Mucosa of descending colon (tissue), 3 donors: Measurements from ENCODE around the gene IL36G. TPM values are rescaled to one million over a fixed set of nuclear protein-coding genes. Genes with fewer than 3 reads are reported as not detected.

Source experiments
- ATAC-seq: fragments of 200-7000 bp; cut with Tn5 transposase; one replicate; pipeline ENCODE4 v1.9.1; 2020; ENCODE audit warnings: mild to moderate bottlenecking, moderate library complexity
- DNase-seq, 3 donors: peaks; one replicate each; pipeline ENCODE4 v3.0.0-alpha.2; 2020
- H3K36me3 ChIP-seq: fragments of 200-600 bp; one replicate; pipeline ENCODE4 v1.8.0; 2021; ENCODE audit warnings: low read depth, mild to moderate bottlenecking
- H3K4me1 ChIP-seq: fragments of 200-600 bp; one replicate; pipeline ENCODE4 v1.8.0; 2021; ENCODE audit warnings: low read depth, mild to moderate bottlenecking
- H3K4me3 ChIP-seq: fragments of 200-600 bp; one replicate; pipeline ENCODE4 v1.8.0; 2021; ENCODE audit warnings: mild to moderate bottlenecking
- H3K9me3 ChIP-seq: fragments of 200-600 bp; one replicate; pipeline ENCODE4 v1.8.0; 2021; ENCODE audit warnings: mild to moderate bottlenecking
- intact Hi-C, 2 donors: fragments of 100-400 bp; cut with DNase I in 1 of 2; cut with micrococcal nuclease in 1 of 2; formaldehyde crosslinking; loops; one replicate each; pipeline versions ENCODE4 v1.11.0 to v1.11.1; 2022; cut with DNase I, micrococcal nuclease
- total RNA-seq, 3 donors: library from RNA; stranded (reverse); fragmentation: NEBNext Ultra II Directional in 2 of 3; extraction: Animal tissue kit (Norgen Biotek cat#: 25700) in 2 of 3; gene quantifications; one replicate each; pipeline versions ENCODE4 v1.2.1 to v1.2.4, GENCODE V29; 2021 to 2023
- TF ChIP-seq, protein P1 (sequence below): fragments of 200-600 bp; IDR thresholded peaks from one replicate; pipeline ENCODE4 v1.8.0; 2022; ENCODE audit warnings: antibody characterized with exemption, mild to moderate bottlenecking
- donor health status: DM: no; HTN: no; CAD: no; lungs with moderate emphysema.
- donor health status: DM: no; HTN: no; CAD: no.
- donor health status: DM: no; HTN: yes; CAD: no.

Gene IL36G
- total RNA-seq, 3 donors from 2014 or later, result not detected

DNA sequence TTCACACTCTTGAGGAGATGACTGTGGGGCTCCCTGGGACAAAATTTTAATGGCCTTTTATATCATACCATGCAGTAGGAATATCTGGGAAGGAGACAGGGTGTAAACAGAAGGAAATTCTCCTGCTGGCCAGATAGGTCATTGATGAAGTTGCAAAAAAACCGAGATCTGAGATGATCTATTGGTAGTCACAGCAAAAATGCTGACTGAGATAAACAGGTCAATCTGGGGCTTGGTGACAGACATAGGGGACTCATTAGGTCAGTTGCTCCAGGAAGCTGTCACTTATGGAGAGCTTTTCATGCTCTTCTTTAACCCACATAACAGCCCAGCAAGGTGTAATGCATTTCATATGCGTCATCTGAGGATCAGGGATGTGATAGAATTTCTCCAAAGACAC is 24.9 kb downstream of the IL36G start:
- H3K4me1 ChIP-seq, result no peaks in the 10 kb centered on the region
- peaks cover 13% of the 10 kb centered on the region for H3K9me3 ChIP-seq
- H3K4me3 ChIP-seq, result no peak overlapping the region
- TF ChIP-seq, protein P1, sequence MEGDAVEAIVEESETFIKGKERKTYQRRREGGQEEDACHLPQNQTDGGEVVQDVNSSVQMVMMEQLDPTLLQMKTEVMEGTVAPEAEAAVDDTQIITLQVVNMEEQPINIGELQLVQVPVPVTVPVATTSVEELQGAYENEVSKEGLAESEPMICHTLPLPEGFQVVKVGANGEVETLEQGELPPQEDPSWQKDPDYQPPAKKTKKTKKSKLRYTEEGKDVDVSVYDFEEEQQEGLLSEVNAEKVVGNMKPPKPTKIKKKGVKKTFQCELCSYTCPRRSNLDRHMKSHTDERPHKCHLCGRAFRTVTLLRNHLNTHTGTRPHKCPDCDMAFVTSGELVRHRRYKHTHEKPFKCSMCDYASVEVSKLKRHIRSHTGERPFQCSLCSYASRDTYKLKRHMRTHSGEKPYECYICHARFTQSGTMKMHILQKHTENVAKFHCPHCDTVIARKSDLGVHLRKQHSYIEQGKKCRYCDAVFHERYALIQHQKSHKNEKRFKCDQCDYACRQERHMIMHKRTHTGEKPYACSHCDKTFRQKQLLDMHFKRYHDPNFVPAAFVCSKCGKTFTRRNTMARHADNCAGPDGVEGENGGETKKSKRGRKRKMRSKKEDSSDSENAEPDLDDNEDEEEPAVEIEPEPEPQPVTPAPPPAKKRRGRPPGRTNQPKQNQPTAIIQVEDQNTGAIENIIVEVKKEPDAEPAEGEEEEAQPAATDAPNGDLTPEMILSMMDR, result no peak
- no peak for ATAC-seq
- no peak for DNase-seq
- intact Hi-C loops, result no loop called here
- no peaks in the 10 kb centered on the region for H3K36me3 ChIP-seq

DNA sequence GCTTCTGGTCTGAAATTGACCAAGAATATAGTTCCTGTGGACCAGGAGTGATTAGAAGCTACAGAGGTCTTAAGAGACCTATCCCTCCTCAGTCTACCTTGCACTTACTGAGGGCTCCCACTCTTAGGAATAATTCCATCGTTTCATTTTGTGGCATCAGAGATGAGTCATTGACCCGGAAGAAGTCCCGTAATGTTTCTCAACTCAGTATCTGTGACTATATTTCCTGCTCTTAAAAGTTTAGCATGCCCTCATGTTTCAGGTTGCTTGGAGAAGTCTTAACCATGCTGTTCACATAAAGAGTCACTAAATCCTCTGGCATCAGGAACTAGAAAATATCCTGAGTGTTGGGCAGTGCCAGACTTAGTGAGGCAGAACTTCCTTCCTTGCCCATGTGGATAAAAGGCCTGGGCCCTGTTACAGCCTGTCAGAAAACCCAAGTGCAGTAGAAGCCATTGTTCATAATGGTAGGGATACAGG is 27.3 kb downstream of the IL36G start, which contains the start of gene IL36A:
Gene IL36A, plus strand, starts transcription at position 430 of the 480 bp plus-strand sequence. CDS start 413 bp downstream, outside the sequence.
- no peak for ATAC-seq
- no peaks in the 10 kb centered on the region for H3K4me1 ChIP-seq
- TF ChIP-seq, protein P1, result no peak
- intact Hi-C loops, result no loop called here
- H3K9me3 ChIP-seq, result peaks cover 10% of the 10 kb centered on the region
- no peak for DNase-seq
- H3K4me3 ChIP-seq, result no peak within 1 kb of the TSS
- H3K36me3 ChIP-seq, result no peaks in the 10 kb centered on the region

DNA sequence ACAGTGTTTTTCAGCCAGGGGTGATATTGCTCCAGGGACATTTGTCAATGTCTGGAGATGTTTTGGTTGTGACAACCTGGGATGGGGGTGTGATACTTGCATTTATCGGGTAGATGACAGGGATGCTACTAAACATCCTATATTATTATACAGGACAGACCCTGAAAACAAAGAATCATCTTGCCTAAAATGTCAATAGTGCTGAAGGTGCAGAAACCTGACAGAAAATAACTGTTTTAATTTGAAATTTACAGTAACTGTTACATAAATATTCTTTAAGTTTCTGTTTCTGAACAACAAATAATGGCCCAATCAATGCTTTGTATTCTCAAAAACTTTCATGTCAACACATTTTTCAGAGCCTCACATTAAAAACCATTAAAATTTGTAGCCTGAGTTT is 29.4 kb downstream of the IL36G start:
- TF ChIP-seq, protein P1, result no peak
- DNase-seq (no peak), ATAC-seq (no peak)
- Histone ChIP-seq H3K36me3 (no peaks in the 10 kb centered on the region), H3K4me1 (no peaks in the 10 kb centered on the region), H3K4me3 (no peak overlapping the region), H3K9me3 (no peaks in the 10 kb centered on the region)
- intact Hi-C loops, result no loop called here

DNA sequence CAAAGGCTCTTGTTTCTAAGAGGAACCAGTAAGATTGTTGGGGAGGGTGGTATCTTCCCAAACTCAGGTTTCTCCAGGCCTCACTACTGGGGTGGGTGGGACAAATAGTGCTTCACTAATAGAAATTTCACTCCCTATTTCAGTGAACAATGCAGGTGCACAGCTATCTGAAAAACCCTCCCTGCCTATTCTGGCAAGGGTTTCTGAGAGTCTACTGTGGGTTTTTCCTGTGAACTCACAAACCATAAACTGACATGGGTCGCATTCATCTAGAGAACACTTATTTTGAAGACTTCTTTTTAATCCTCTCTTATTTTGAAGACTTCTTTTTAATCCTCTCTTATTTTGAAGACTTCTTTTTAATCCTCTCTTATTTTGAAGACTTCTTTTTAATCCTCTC is 31.8 kb downstream of the IL36G start:
- H3K4me3 ChIP-seq, result no peak overlapping the region
- TF ChIP-seq, protein P1, result no peak
- DNase-seq (no peak), ATAC-seq (no peak)
- no peaks in the 10 kb centered on the region for H3K9me3 ChIP-seq
- no peaks in the 10 kb centered on the region for H3K4me1 ChIP-seq
- intact Hi-C loops, result no loop called here
- H3K36me3 ChIP-seq, result no peaks in the 10 kb centered on the region

DNA sequence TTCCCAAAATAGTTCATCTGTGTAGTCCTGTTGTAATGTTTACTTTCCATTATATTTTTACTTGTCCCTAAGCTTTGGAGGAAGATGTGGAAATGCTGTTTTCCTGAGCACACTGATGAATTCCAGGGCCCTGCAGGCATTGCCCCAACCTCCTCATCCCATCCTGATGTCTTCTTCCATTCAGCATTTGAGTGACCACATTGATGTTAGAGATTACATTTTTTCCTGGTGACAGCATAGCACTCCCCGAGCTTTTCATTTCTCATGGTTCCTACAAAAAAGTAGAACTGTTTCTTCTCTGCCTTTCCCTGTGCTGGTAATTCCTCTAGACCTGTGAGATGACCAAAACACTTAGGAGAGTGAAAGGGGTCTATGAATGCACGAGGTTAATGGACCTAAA is 32.3 kb downstream of the IL36G start:
- Histone ChIP-seq H3K4me3 (no peak overlapping the region), H3K36me3 (no peaks in the 10 kb centered on the region), H3K9me3 (no peaks in the 10 kb centered on the region), H3K4me1 (no peaks in the 10 kb centered on the region)
- TF ChIP-seq, protein P1, result no peak
- ATAC-seq (no peak), DNase-seq (no peak)
- intact Hi-C loops, result no loop called here

DNA sequence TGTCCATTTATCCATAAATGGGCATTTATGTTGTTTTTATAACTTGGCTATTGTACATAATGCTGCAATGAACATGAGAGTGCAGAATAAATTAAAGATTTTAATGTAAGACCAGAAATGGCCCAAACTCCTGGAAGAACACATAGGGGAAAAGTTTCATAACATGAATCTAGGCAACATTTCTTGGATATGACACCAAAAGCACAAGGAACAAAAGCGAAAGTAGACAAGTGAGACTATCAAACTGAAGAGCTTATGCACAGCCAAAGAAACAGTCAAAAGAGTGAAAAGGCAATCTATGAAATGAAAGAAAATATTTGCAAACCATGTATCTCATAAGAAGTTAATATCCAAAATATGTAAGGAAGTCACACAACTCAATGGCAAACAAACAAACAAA is 33.3 kb downstream of the IL36G start:
- H3K36me3 ChIP-seq, result no peaks in the 10 kb centered on the region
- DNase-seq, result no peak
- no peak overlapping the region for H3K4me3 ChIP-seq
- ATAC-seq, result no peak
- intact Hi-C loops, result no loop called here
- H3K9me3 ChIP-seq, result no peaks in the 10 kb centered on the region
- H3K4me1 ChIP-seq, result no peaks in the 10 kb centered on the region
- TF ChIP-seq, protein P1, result no peak
